GM21786 (cell line): ENCODE results near the gene ADARB2.
A peak's percentile ranks its signal among the peaks of the same experiment; 100 is the strongest.
"Not testable (repeated sequence)": the region's sequence is repeated elsewhere in the genome, so short reads cannot be mapped to it uniquely, and the experiment has no call there.

Source experiments
- ATAC-seq: cut with Tn5 transposase; IDR thresholded peaks from one replicate; pipeline ENCODE4 v1.9.1; 2021; ENCODE audit not compliant: unreplicated experiment

Gene ADARB2

GRCh38 chr10:1474376-1475097, 262.8 kb downstream of the ADARB2 start:
- ATAC-seq: no peak

DNA sequence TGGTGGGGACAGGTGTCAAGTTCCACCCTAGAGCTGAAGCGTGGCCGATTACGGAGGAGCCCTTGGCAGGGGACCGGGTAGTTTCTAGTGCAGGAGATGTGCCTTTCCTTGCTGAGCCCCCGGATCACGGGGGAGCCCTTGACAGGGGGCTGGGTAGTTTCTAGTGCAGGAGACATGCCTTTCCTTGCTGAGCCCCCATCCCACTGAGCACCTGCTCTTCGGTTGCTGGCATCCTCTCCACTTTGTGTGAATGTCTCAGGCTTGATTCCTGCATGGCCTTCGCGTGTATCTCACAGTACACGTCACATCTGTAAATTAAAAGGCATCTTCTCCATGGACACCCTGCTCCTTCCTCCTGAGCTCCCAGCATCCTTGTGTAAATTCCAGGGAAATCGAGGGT, 263.5 kb downstream of the ADARB2 start:
- no peak for ATAC-seq

DNA sequence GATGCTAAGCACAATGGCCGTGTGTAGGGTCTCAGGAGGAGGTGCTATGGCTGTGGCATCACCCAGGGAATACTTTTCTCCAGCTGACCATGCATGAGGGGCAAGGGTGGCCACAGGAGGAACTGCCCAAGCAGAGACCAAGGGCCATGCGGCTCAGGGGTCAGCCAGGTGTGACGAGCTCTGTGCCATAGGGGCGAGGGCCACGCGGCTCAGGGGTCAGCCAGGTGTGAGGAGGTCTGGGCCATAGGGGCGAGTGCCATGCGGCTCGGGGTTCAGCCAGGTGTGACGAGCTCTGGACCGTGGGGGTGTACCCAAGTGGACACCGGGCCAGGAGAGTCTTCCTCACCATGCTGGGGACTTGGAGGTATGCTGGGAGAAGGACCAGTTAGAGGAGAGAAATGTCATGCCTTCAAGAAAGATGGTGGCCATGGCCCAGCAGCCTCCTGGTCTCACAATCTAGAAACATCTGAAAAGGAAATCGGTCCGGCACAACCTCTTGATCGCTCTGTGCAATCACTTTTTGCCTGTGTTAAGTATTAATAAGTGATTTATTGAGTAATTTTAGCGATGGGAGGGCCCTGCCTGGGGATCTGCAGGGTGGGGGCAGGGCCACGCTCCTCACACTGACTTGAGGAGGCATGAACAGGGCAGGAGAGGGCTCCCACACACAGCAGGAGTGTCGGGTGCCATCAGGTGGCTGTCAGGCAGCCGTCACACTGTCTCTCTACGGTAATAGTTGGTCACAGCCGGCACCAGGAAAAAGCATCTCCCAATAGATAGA, 265.0 kb downstream of the ADARB2 start:
- no peak for ATAC-seq

DNA sequence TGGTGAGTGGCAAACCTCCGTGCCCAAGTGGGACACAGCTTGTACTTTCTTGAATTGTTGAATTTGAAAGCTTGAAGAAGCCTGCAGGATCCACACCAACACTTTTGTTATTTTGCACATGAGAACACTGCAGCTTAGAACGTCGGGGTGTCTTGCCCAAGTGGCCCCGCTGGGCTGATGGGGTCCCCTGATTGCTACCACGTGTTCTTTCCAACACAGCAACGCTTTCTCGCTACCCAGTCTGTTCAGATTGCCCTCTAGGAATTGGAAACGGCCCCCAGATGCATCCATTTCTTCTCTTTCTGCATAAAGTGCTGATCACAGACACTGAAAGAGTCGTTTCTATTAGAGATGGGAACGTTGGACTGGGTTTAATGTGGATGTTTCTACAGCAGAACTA, 268.5 kb downstream of the ADARB2 start:
- ATAC-seq: no peak

GRCh38 chr10:1467334-1468076, 269.8 kb downstream of the ADARB2 start:
- no peak for ATAC-seq

- ATAC-seq: no peak
Observed at GRCh38 chr10:1465993-1466764, 271.1 kb downstream of the ADARB2 start.

GRCh38 chr10:1465418-1465911, 271.9 kb downstream of the ADARB2 start:
- ATAC-seq: peak; percentile 72

DNA sequence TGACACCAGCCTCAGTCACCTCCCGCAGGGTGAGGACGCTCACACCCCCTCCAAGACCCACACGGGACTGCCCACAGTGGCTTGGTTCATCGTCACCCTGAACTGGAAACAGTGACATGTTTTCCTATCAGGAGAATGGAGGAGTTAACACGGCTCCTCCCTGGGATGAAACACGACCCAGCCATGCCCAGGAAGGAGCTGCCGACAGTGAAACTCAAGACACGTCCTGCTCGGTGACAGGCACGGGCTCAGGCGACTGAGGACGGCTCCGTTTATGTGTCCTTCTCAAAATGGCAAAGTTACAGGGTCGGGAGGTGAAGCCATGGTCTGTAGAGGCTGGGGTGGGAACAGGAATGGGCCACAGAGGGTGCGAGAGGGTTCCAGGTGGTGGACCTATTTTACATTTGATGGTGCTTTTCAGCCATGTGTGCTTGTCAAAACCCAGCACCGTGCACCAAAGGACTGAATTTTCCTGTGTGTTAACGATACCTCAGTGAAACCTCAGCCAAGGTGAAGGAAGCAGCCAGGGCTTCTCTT, 272.4 kb downstream of the ADARB2 start:
- no peak for ATAC-seq

DNA sequence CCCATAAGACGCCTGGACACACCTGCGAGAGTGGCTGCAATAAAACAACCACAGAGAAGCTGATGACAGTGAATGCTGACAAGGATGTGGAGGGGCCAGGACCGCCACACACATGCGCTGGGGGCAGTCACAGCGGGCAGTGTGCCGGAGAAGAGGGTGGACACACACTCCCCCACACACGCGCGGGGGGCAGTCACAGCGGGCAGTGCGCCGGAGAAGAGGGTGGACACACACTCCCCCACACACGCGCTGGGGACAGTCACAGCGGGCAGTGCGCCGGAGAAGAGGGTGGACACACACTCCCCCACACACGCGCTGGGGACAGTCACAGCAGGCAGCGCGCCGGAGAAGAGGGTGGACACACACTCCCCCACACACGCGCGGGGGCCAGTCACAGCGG, 273.4 kb downstream of the ADARB2 start:
- not testable (repeated sequence) for ATAC-seq

- ATAC-seq: no peak
Observed at GRCh38 chr10:1462994-1463633, 274.2 kb downstream of the ADARB2 start.

DNA sequence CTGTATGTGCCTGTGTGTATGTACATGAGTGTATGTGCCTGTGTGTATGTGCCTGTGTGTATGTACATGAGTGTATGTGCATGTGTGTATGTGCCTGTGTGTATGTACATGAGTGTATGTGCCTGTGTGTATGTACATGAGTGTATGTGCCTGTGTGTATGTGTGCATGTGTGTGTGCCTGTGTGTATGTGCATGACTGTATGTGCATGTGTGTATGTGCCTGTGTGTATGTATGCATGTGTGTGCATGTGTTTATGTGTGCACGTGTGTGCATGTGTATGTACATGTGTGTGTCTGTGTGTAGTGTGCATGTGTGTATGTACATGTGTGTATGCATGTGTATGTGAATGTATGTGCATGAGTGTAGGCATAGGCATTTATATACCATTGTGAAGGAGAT, 274.8 kb downstream of the ADARB2 start:
- ATAC-seq: no peak

DNA sequence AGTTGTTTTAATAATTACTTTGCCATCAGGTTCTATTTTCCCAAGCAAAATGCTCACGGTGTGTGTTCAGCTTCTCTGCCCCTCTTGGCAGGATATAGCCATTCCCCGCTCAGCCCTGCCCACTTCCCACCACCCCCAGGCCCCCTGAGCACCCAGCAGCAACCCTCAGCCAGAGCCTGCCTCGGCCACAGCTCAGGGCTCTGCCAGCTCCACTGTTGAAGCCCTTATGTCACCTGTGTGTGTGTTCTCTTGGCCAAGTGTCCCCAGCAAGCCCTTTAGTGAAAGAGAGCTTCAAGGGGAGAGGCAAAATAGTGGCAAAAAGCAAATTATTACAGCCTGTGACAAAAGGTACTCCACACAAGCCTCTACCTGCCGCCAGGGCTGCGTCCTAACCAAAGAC, 275.3 kb downstream of the ADARB2 start:
- ATAC-seq: no peak

DNA sequence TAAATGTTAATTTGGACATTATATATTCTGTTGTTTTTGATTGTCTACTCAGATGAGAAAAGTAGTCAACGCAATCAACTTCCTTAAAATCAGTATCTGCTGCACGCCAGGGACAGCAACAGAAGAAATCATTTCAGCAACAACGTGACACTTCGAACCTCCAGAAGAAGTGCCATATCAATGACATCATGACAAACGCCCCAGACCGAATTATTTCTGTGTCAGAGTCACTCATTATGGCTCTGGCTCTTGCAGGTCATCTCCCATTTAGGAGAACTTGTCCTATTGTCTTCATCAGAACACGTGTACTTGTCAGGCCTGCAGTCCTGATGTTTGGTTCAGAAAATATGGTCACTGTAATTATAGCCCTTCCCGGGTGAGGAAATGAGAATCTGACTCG, 276.3 kb downstream of the ADARB2 start:
- ATAC-seq: no peak

DNA sequence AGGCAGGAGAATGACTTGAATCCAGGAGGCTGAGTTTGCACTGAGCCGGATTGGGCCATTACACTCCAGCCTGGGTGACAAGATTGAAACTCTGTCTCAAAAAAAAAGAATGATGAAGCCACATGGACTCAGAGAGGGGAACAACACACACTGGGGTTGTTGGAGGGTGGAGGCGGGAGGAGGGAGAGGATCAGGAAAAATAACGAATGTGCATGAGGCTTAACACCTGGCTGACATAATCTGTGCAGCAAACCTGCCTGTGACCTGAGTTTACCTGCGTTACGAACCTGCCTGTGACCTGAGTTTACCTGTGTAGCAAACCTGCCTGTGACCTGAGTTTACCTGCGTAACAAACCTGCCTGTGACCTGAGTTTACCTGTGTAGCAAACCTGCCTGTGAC, 277.7 kb downstream of the ADARB2 start:
- not testable (repeated sequence) for ATAC-seq

GRCh38 chr10:1454951-1455350, 282.4 kb downstream of the ADARB2 start:
- peak; percentile 15 for ATAC-seq

GRCh38 chr10:1454428-1454827, 282.9 kb downstream of the ADARB2 start:
- ATAC-seq: peak; percentile 98

- ATAC-seq: no peak
Observed at GRCh38 chr10:1452777-1453176, 284.5 kb downstream of the ADARB2 start.

DNA sequence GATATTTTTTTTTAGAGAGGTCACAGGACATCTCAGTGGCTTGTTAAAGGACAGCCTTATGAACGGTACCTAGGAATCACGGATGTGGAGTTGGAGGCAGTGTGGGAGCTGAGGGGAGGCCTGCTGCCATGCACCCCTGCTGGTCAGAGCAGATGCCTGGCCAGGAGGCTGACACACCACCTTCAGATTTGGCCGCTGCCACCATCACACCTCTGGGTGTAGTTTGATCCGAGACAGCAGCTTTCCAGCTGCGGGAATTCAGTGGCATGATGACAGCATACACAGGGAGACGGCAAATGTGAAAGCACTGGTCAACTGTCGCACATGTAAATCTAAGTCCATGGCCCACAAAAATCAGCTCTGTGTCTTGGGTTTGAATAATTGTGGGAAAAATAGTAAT, 285.4 kb downstream of the ADARB2 start:
- ATAC-seq: no peak

GRCh38 chr10:1451362-1451888, 285.9 kb downstream of the ADARB2 start:
- no peak for ATAC-seq
